Body of pancreas (tissue), 4 donors: ENCODE data around the gene PPIG.

Experiments used
- CTCF ChIP-seq, 7 experiments: fragments of 450-650 bp in 4 of 7; fragments of 200-600 bp in 3 of 7; sonication (generic) in 3 of 7; IDR thresholded peaks; one replicate each; pipeline ENCODE4 v1.5.1; 2016 to 2019; ENCODE audit warnings: antibody characterized with exemption in 7 of 7
- POLR2A ChIP-seq, 3 donors: fragments of 450-650 bp; IDR thresholded peaks; one replicate each; pipeline ENCODE4 v1.6.1; 2016; ENCODE audit warnings: antibody characterized with exemption in 3 of 3, mild to moderate bottlenecking in 2 of 3

- TF ChIP-seq CTCF (IDR thresholded peaks at IDR 0.05) (no peak), POLR2A (IDR thresholded peaks at IDR 0.05) (no peak)
These were observed 14.2 kb upstream of the PPIG start for GRCh38 chr2:169569948-169570347.
